H9 (cell line): ENCODE data around the gene B4GALNT4. TPM values are rescaled to one million over a fixed set of nuclear protein-coding genes. Genes with fewer than 3 reads are reported as not detected.

Experiments
- DNase-seq: peaks from one replicate; pipeline ENCODE4 v3.0.0-alpha.2; 2017
- H2AFZ ChIP-seq: one replicate; pipeline ENCODE4 v1.6.1; 2013; ENCODE audit warnings: mild to moderate bottlenecking, low read length, control low read depth, moderate library complexity
- H2AK5ac ChIP-seq: 2 replicates; pipeline ENCODE4 v1.6.1; 2013; ENCODE audit warnings: low read length, control low read depth, mixed read lengths; ENCODE audit not compliant: insufficient read length
- H2BK120ac ChIP-seq: one replicate; pipeline ENCODE4 v1.6.1; 2013; ENCODE audit warnings: low read depth, mild to moderate bottlenecking, low read length, control low read depth, inconsistent platforms; ENCODE audit not compliant: poor library complexity, severe bottlenecking
- H2BK12ac ChIP-seq: 2 replicates; pipeline ENCODE4 v1.6.1; 2013; ENCODE audit warnings: low read length, control low read depth, mixed read lengths, low read depth; ENCODE audit not compliant: insufficient read length
- H2BK15ac ChIP-seq: 2 replicates; pipeline ENCODE4 v1.6.1; 2013; ENCODE audit warnings: low read depth, low read length, control low read depth
- H2BK20ac ChIP-seq: one replicate; pipeline ENCODE4 v1.6.1; 2013; ENCODE audit warnings: low read depth, mild to moderate bottlenecking, low read length, control low read depth, inconsistent platforms; ENCODE audit not compliant: poor library complexity, severe bottlenecking
- H2BK5ac ChIP-seq: 2 replicates; pipeline ENCODE4 v1.6.1; 2013; ENCODE audit warnings: low read length, control low read depth, mixed read lengths; ENCODE audit not compliant: insufficient read length
- H3K14ac ChIP-seq: 2 replicates; pipeline ENCODE4 v1.6.1; 2013; ENCODE audit warnings: low read length, control low read depth; ENCODE audit not compliant: insufficient read depth
- H3K18ac ChIP-seq: 2 replicates; pipeline ENCODE4 v1.6.1; 2013; ENCODE audit warnings: low read depth, mild to moderate bottlenecking, mixed read lengths, low read length, control low read depth; ENCODE audit not compliant: insufficient read length
- H3K23ac ChIP-seq: 2 replicates; pipeline ENCODE4 v1.6.1; 2013; ENCODE audit warnings: low read length, control low read depth, mixed read lengths, low read depth; ENCODE audit not compliant: insufficient read length
- H3K23me2 ChIP-seq: 2 replicates; pipeline ENCODE4 v1.6.1; 2013; ENCODE audit warnings: low read depth, mild to moderate bottlenecking, mixed read lengths, low read length, control low read depth; ENCODE audit not compliant: insufficient read length, poor library complexity, severe bottlenecking
- H3K27ac ChIP-seq: 2 replicates; pipeline ENCODE4 v1.5.1; 2013; ENCODE audit warnings: low read length, control low read depth, mixed read lengths, low read depth; ENCODE audit not compliant: insufficient read length
- H3K27me3 ChIP-seq: 2 replicates; pipeline ENCODE4 v1.6.1; 2013; ENCODE audit warnings: low read length, control low read depth, inconsistent platforms; ENCODE audit not compliant: insufficient read depth
- H3K4ac ChIP-seq: 2 replicates; pipeline ENCODE4 v1.6.1; 2013; ENCODE audit warnings: low read depth, mild to moderate bottlenecking, control low read depth, inconsistent platforms, low read length, moderate library complexity
- H3K4me1 ChIP-seq: 2 replicates; pipeline ENCODE4 v1.6.1; 2013; ENCODE audit warnings: low read length, control low read depth, inconsistent platforms; ENCODE audit not compliant: insufficient read depth
- H3K4me2 ChIP-seq: 2 replicates; pipeline ENCODE4 v1.6.1; 2013; ENCODE audit warnings: low read length, control low read depth, mixed read lengths; ENCODE audit not compliant: insufficient read length, insufficient read depth
- H3K56ac ChIP-seq: 2 replicates; pipeline ENCODE4 v1.6.1; 2013; ENCODE audit warnings: low read depth, mild to moderate bottlenecking, mixed read lengths, low read length, control low read depth; ENCODE audit not compliant: insufficient read length
- H3K79me1 ChIP-seq: 2 replicates; pipeline ENCODE4 v1.6.1; 2013; ENCODE audit warnings: low read depth, mild to moderate bottlenecking, moderate library complexity, low read length, control low read depth, inconsistent platforms; ENCODE audit not compliant: insufficient read depth, poor library complexity, severe bottlenecking
- H3K79me2 ChIP-seq: 2 replicates; pipeline ENCODE4 v1.6.1; 2013; ENCODE audit warnings: low read length, control low read depth, inconsistent platforms; ENCODE audit not compliant: insufficient read depth
- H3K9ac ChIP-seq: 2 replicates; pipeline ENCODE4 v1.6.1; 2013; ENCODE audit warnings: low read length, control low read depth, mixed read lengths; ENCODE audit not compliant: insufficient read length; ENCODE audit errors: extremely low read depth
- H3K9me3 ChIP-seq: one replicate; pipeline ENCODE4 v1.6.1; 2013; ENCODE audit warnings: low read depth, low read length, inconsistent platforms; ENCODE audit not compliant: control insufficient read depth
- H3T11ph ChIP-seq: one replicate; pipeline ENCODE4 v1.6.1; 2013; ENCODE audit warnings: mild to moderate bottlenecking, low read length, control low read depth, inconsistent platforms
- H4K20me1 ChIP-seq: one replicate; pipeline ENCODE4 v1.6.1; 2013; ENCODE audit not compliant: control insufficient read depth, insufficient read length, insufficient read depth
- H4K5ac ChIP-seq: 2 replicates; pipeline ENCODE4 v1.6.1; 2013; ENCODE audit warnings: low read depth, mild to moderate bottlenecking, mixed read lengths, low read length, control low read depth; ENCODE audit not compliant: insufficient read length
- H4K8ac ChIP-seq: replicated peaks from 2 replicates; pipeline ENCODE4 v1.6.1; 2013; ENCODE audit warnings: low read length, control low read depth, mixed read lengths, low read depth; ENCODE audit not compliant: insufficient read length
- H4K91ac ChIP-seq: 2 replicates; pipeline ENCODE4 v1.6.1; 2013; ENCODE audit warnings: low read depth, mild to moderate bottlenecking, moderate library complexity, mixed read lengths, low read length, control low read depth; ENCODE audit not compliant: insufficient read length
- H3K27ac Mint-ChIP-seq, 3 experiments: 2 replicates in 2 of 3; 3 replicates in 1 of 3; pipeline ENCODE4 v1.8.0; 2020 to 2021; ENCODE audit warnings: mixed read lengths in 3 of 3, mild to moderate bottlenecking in 1 of 3, moderate library complexity in 1 of 3
- H3K27me3 Mint-ChIP-seq: 2 replicates; pipeline ENCODE4 v1.8.0; 2021; ENCODE audit warnings: low read depth, mild to moderate bottlenecking, moderate library complexity, mixed read lengths
- H3K36me3 Mint-ChIP-seq, 3 experiments: 2 replicates in 2 of 3; 3 replicates in 1 of 3; pipeline ENCODE4 v1.8.0; 2020 to 2021; ENCODE audit warnings: low read depth in 3 of 3, mixed read lengths in 3 of 3; ENCODE audit not compliant: insufficient read depth in 1 of 3
- H3K4me1 Mint-ChIP-seq, 2 experiments: 2 replicates each; pipeline ENCODE4 v1.8.0; 2020; ENCODE audit warnings: mixed read lengths in 2 of 2
- H3K4me3 Mint-ChIP-seq, 2 experiments: 2 replicates in 1 of 2; 3 replicates in 1 of 2; pipeline ENCODE4 v1.8.0; 2020 to 2021; ENCODE audit warnings: mild to moderate bottlenecking in 2 of 2, mixed read lengths in 2 of 2, moderate library complexity in 1 of 2
- H3K9me3 Mint-ChIP-seq, 2 experiments: 2 replicates in 1 of 2; 3 replicates in 1 of 2; pipeline ENCODE4 v1.8.0; 2020; ENCODE audit warnings: mild to moderate bottlenecking in 2 of 2, mixed read lengths in 2 of 2, moderate library complexity in 1 of 2
- WGBS: extraction: QIAGEN DNeasy Blood & Tissue Kit; methylation state at CpG from one replicate; pipeline ENCODE4 v1.1.7; 2013; ENCODE audit warnings: missing lambda C conversion rate, low lambda C conversion rate, mixed read lengths; ENCODE audit not compliant: insufficient read length; ENCODE audit errors: extremely low coverage; 5-methylcytosine and 5-hydroxymethylcytosine counted together
- total RNA-seq: library from RNA; stranded (reverse); gene quantifications from 2 replicates; pipeline ENCODE4 v1.2.1, GENCODE V29; 2021
- TF ChIP-seq, protein P1 (sequence below): fragments of 200-600 bp; sonication (generic); conservative IDR thresholded peaks from 3 replicates; pipeline ENCODE4 v1.8.0; 2021; ENCODE audit warnings: antibody characterized with exemption, mild to moderate bottlenecking

The B4GALNT4 gene
- total RNA-seq, 1 experiment from 2014 or later: 105 TPM

DNA sequence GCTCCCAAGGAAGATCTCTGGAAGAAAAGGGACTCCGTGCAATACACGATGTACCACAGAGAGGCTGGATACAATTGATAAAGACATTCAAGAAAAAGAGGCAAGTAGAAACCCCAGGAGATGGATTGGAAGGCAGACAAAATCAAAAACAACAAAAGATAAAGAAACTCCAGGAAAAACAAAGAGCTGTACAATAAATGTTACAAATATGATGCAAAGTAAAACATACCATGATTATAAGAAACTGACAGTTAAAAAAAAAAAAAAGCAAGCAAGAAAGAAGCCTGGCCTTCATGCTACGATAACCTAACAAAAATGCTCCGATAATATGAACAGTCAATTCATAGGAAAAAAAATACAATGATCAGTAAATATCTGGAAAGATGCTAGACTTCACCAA is 56.0 kb downstream of the B4GALNT4 start:
- H3K4me1 Mint-ChIP-seq: peaks cover 0 to 3% of the 10 kb centered on the region in 2 experiments; a peak in 1 of 4 replicates
- no peak overlapping the region for H2BK15ac ChIP-seq
- no peaks in the 10 kb centered on the region for H3K27me3 ChIP-seq
- H3K4me3 Mint-ChIP-seq: no peak overlapping the region
- H3T11ph ChIP-seq: no peak overlapping the region
- H4K8ac ChIP-seq: no peak overlapping the region
- H2BK12ac ChIP-seq: no peak overlapping the region
- no peaks in the 10 kb centered on the region for H3K79me1 ChIP-seq
- H2AK5ac ChIP-seq: no peak overlapping the region
- no peak overlapping the region for H3K56ac ChIP-seq
- H3K23ac ChIP-seq: no peak overlapping the region
- no peak overlapping the region for H4K5ac ChIP-seq
- no peaks in the 10 kb centered on the region; a peak in 1 of 5 replicates for H3K9me3 Mint-ChIP-seq
- H3K4me2 ChIP-seq: no peak overlapping the region
- DNase-seq: no peak
- no peak overlapping the region for H2BK120ac ChIP-seq
- no peak overlapping the region for H3K4ac ChIP-seq
- no peak overlapping the region for H2BK5ac ChIP-seq
- H4K91ac ChIP-seq: no peak overlapping the region
- H3K27ac Mint-ChIP-seq: no peak overlapping the region
- no peaks in the 10 kb centered on the region for H3K9me3 ChIP-seq
- no peak overlapping the region for H2AFZ ChIP-seq
- H3K23me2 ChIP-seq: no peaks in the 10 kb centered on the region
- no peak overlapping the region for H3K14ac ChIP-seq
- TF ChIP-seq, protein P1, sequence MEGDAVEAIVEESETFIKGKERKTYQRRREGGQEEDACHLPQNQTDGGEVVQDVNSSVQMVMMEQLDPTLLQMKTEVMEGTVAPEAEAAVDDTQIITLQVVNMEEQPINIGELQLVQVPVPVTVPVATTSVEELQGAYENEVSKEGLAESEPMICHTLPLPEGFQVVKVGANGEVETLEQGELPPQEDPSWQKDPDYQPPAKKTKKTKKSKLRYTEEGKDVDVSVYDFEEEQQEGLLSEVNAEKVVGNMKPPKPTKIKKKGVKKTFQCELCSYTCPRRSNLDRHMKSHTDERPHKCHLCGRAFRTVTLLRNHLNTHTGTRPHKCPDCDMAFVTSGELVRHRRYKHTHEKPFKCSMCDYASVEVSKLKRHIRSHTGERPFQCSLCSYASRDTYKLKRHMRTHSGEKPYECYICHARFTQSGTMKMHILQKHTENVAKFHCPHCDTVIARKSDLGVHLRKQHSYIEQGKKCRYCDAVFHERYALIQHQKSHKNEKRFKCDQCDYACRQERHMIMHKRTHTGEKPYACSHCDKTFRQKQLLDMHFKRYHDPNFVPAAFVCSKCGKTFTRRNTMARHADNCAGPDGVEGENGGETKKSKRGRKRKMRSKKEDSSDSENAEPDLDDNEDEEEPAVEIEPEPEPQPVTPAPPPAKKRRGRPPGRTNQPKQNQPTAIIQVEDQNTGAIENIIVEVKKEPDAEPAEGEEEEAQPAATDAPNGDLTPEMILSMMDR: no peak
- no peaks in the 10 kb centered on the region for H3K4me1 ChIP-seq
- no peak overlapping the region for H3K27ac ChIP-seq
- H3K9ac ChIP-seq: no peak overlapping the region
- no peaks in the 10 kb centered on the region for H3K79me2 ChIP-seq
- no CpG with 5 or more reads among the region's 4 CpGs for WGBS
- peaks cover 16% of the 10 kb centered on the region for H3K27me3 Mint-ChIP-seq
- no peak overlapping the region for H2BK20ac ChIP-seq
- H3K36me3 Mint-ChIP-seq: peaks cover 0 to 7% (median 4%) of the 10 kb centered on the region in 3 experiments; a peak in 2 of 7 replicates
- no peak overlapping the region for H3K18ac ChIP-seq
- H4K20me1 ChIP-seq: no peaks in the 10 kb centered on the region
